Subcutaneous adipose tissue (tissue), 4 donors: Measurements from ENCODE around the gene PRRX1. TPM values are rescaled to one million over a fixed set of nuclear protein-coding genes. Genes with fewer than 3 reads are reported as not detected.

Source experiments
- CTCF ChIP-seq: fragments of 450-650 bp; IDR thresholded peaks from one replicate; pipeline ENCODE4 v1.5.1; 2016; ENCODE audit warnings: low read depth, mild to moderate bottlenecking, control low read depth, antibody characterized with exemption, moderate library complexity
- total RNA-seq, 4 donors: library from RNA; depleted of rRNA; stranded (reverse); fragments of >200 nt; gene quantifications; one replicate each; pipeline ENCODE4 v1.1.0, GENCODE V29; 2016

Gene PRRX1
- total RNA-seq, 4 donors from 2014 or later: 75.3 to 115 (median 87.3) TPM

- no peak for TF ChIP-seq CTCF
These were observed 30.4 kb downstream of the PRRX1 start for GRCh38 chr1:170694172-170694926.

- no peak for TF ChIP-seq CTCF
These were observed 32.1 kb downstream of the PRRX1 start for GRCh38 chr1:170695955-170696590.

GRCh38 chr1:170696591-170697290 lies 32.8 kb downstream of the PRRX1 start:
- TF ChIP-seq CTCF: no peak

- TF ChIP-seq CTCF: no peak
These were observed 33.4 kb downstream of the PRRX1 start for GRCh38 chr1:170697316-170697715.

- TF ChIP-seq CTCF: no peak
These were observed 34.7 kb downstream of the PRRX1 start for GRCh38 chr1:170698301-170699275.

GRCh38 chr1:170699696-170700095 lies 35.8 kb downstream of the PRRX1 start:
- no peak for TF ChIP-seq CTCF
